K562 (cell line): ENCODE measurements around the gene GATAD2B. TPM values are rescaled to one million over a fixed set of nuclear protein-coding genes. Genes with fewer than 3 reads are reported as not detected.

ENCODE experiments used
- CHD2 ChIP-seq: IDR thresholded peaks from 2 replicates; pipeline ENCODE4 v1.6.1; 2011; ENCODE audit warnings: low read depth, low read length
- DMBX1 ChIP-seq: fragments of 250-450 bp; sonication (Bioruptor Pico); IDR thresholded peaks from 2 replicates; pipeline ENCODE4 v1.8.0; 2022; ENCODE audit warnings: inconsistent platforms, mild to moderate bottlenecking, moderate library complexity, borderline replicate concordance
- KAT7 ChIP-seq: sonication (generic); formaldehyde crosslinking; IDR thresholded peaks from 2 replicates; pipeline ENCODE4 v1.8.0; 2022; ENCODE audit warnings: missing genetic modification reagents, mild to moderate bottlenecking, borderline replicate concordance
- MGA ChIP-seq: fragments of 450-650 bp; IDR thresholded peaks from 2 replicates; pipeline ENCODE4 v1.6.1; 2016; ENCODE audit warnings: mild to moderate bottlenecking, moderate library complexity
- TEAD4 ChIP-seq, 2 experiments: sonication (generic) in 1 of 2; formaldehyde crosslinking in 1 of 2; IDR thresholded peaks; 2 replicates each; pipeline versions ENCODE4 v1.6.1 to v1.8.0; 2012 to 2022; ENCODE audit warnings: borderline replicate concordance in 1 of 2, inconsistent platforms in 1 of 2, low read length in 1 of 2, mild to moderate bottlenecking in 1 of 2, missing genetic modification reagents in 1 of 2
- USF1 ChIP-seq: sonication (generic); formaldehyde crosslinking; IDR thresholded peaks from 2 replicates; pipeline ENCODE4 v1.9.0; 2022; ENCODE audit warnings: mild to moderate bottlenecking, missing genetic modification reagents
- ZBTB33 ChIP-seq: sonication (generic); formaldehyde crosslinking; IDR thresholded peaks from 2 replicates; pipeline ENCODE4 v1.8.1; 2023; ENCODE audit warnings: mild to moderate bottlenecking, missing genetic modification reagents
- ZNF512 ChIP-seq: IDR thresholded peaks from 2 replicates; pipeline ENCODE4 v1.6.1; 2016; ENCODE audit warnings: missing genetic modification characterization, missing compliant biosample characterization
- polyA plus RNA-seq, 8 experiments: library from polyadenylated mRNA; depleted of rRNA in 4 of 8; stranded (reverse) in 5 of 8; unstranded in 3 of 8; fragments of >200 nt; fragmentation: Nextera tagmentation in 2 of 8; fragmentation: Illumina TruSeq in 1 of 8; extraction: Ambion mirVana in 2 of 8; extraction: Trizol in 1 of 8; gene quantifications; 2 replicates each; pipeline versions ENCODE4 v1.2.1 to v1.2.3, GENCODE V29; 2011 to 2014; ENCODE audit warnings: inconsistent platforms in 1 of 8, missing spikeins in 1 of 8
- total RNA-seq, 7 experiments: library from RNA; depleted of rRNA in 6 of 7; stranded (reverse); fragments of >200 nt in 6 of 7; fragmentation: Illumina TruSeq in 2 of 7; extraction: Trizol in 2 of 7; gene quantifications; 2 replicates each; pipeline versions ENCODE4 v1.2.1 to v1.2.3, GENCODE V29; 2011 to 2021; ENCODE audit warnings: low replicate concordance in 1 of 7
- TF ChIP-seq, protein P1 (sequence below): sonication (generic); formaldehyde crosslinking; IDR thresholded peaks from 2 replicates; pipeline ENCODE4 v1.5.0; 2020; ENCODE audit warnings: missing genetic modification reagents

GATAD2B gene
- total and polyA plus RNA-seq, 9 of the 15 experiments (the other 6 are each of a cell fraction or from before 2014, with no cell fraction given): 1.5 to 40.2 (median 4.9) TPM

DNA sequence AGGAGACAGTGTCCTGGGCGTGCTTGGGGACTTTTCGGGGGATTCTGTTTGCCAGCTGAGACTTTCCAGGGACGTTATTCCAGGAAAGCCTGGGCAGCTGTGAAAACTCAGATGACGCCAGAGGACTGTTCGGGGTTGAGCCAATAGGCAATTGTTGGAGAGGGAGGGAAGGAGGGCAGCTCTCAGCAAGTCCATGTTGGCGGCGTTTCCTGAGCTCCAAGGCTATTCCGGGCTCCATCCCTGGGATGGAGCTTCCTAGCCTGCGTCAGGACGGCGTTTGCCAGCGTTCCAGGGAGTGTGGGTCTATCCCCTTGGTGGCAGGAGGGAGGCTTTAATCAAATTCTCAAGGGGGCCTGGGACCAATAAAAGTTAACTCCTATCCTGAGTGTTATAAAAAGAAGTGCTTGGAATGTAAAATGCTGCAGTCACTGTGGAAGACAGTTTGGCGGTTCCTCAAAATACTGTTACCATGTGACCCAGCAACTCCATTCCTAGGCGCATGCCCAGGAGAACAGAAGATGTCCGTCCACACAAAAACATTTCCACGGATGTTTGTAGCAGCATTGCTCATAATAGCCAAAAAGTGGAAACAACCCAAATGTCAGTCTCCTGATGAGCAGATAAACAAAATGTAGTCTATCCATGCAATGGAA is 132.3 kb downstream of the GATAD2B start (continued):
- TF ChIP-seq ZNF512 (tag) (no peak), CHD2 (no peak), TEAD4 (IDR thresholded peaks at IDR 0.05; ENCODE audit: low read length) (no peak), TEAD4 (CRISPR knock-in tag; IDR thresholded peaks at IDR 0.05; ENCODE audit: borderline replicate concordance) (no peak), USF1 (CRISPR knock-in tag) (peak; percentile 53), KAT7 (0 out of 2 replicates have a peak, but pooled peaks have one; percentile 44), MGA (no peak; the same call in 1 of the 2 replicates), DMBX1 (CRISPR knock-in tag) (no peak), ZBTB33 (CRISPR knock-in tag) (peak; percentile 65)
- TF ChIP-seq, protein P1, sequence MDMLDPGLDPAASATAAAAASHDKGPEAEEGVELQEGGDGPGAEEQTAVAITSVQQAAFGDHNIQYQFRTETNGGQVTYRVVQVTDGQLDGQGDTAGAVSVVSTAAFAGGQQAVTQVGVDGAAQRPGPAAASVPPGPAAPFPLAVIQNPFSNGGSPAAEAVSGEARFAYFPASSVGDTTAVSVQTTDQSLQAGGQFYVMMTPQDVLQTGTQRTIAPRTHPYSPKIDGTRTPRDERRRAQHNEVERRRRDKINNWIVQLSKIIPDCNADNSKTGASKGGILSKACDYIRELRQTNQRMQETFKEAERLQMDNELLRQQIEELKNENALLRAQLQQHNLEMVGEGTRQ (CRISPR knock-in tag): 0 out of 2 replicates have a peak, but pooled peaks have one; percentile 15
